ENCODE results near the gene TNPO2.
A peak's percentile ranks its signal among the peaks of the same experiment; 100 is the strongest.

The TNPO2 gene

DNA sequence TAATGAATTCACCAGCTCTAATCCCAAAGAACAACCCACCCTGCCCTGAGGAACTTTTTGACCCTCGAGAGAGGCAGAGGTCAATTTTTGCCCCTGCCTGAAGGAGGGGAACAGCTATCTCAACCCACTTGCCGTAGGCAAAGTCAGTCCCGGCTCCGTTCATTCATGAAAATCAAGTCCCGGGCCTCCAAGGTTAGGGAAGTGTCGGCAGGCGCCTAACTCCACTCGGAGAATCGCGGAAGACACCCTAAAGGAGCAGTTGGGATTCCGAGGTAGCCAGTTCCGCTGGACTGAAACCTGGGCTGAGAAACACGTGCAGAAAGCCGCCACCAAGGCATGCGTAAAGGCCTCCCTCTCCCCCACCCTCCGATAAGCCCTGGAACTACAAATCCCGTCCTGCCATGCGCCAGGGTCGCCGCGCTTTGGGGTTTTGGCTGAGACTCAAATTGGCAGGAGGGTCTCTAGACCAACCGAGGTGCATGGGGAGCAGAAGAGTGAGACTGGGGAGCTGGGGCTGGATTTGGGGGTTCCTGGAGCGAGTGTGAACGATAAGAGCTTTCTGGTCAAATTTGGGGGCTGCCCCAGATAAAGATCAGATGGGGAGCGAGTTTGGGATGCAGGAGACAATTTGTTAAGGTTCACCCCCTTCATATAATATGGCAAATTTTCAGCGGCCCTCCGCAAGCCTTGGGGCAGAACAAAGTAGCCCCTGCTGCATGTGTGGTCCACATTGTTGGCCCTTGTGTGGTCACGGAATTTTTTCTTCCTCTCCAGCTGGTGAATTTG, at the start of gene TNPO2:
Gene TNPO2 (minus strand): TSS at position 292 of the 786 bp plus-strand sequence. CDS start 2,955 bp downstream, outside the sequence.
- Histone ChIP-seq H3K27me3 (ENCODE audit: insufficient read depth, low read length, poor library complexity) (no peaks in the 10 kb centered on the region), H2AFZ (ENCODE audit: low read depth, low read length) (peak within 1 kb of the TSS; percentile 85), H3K4me3 (ENCODE audit: low read depth in 1 of 2, low read length in 2 of 2) (peak within 1 kb of the TSS; percentile 50 to 71), H3K79me2 (ENCODE audit: insufficient read depth, low read length) (peaks cover 57% of the 10 kb centered on the region), H3K27ac (ENCODE audit: low read length) (peak within 1 kb of the TSS; percentile 90), H3K36me3 (ENCODE audit: insufficient read depth, low read length) (peaks cover 38% of the 10 kb centered on the region), H3K9me3 (ENCODE audit: insufficient read depth, low read length, severe bottlenecking) (no peaks in the 10 kb centered on the region), H3K9ac (ENCODE audit: low read depth, low read length) (peak within 1 kb of the TSS; percentile 73), H3K4me1 (ENCODE audit: insufficient read depth, low read length) (peaks cover 32% of the 10 kb centered on the region), H3K4me2 (ENCODE audit: insufficient read depth, low read length) (peak within 1 kb of the TSS; percentile 94), H4K20me1 (ENCODE audit: insufficient read depth, low read length) (peaks cover 30% of the 10 kb centered on the region)
- ATAC-seq (ENCODE audit: insufficient read depth, low read depth), result peak; percentile 64
- TF ChIP-seq, protein P1, sequence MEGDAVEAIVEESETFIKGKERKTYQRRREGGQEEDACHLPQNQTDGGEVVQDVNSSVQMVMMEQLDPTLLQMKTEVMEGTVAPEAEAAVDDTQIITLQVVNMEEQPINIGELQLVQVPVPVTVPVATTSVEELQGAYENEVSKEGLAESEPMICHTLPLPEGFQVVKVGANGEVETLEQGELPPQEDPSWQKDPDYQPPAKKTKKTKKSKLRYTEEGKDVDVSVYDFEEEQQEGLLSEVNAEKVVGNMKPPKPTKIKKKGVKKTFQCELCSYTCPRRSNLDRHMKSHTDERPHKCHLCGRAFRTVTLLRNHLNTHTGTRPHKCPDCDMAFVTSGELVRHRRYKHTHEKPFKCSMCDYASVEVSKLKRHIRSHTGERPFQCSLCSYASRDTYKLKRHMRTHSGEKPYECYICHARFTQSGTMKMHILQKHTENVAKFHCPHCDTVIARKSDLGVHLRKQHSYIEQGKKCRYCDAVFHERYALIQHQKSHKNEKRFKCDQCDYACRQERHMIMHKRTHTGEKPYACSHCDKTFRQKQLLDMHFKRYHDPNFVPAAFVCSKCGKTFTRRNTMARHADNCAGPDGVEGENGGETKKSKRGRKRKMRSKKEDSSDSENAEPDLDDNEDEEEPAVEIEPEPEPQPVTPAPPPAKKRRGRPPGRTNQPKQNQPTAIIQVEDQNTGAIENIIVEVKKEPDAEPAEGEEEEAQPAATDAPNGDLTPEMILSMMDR (IDR thresholded peaks at IDR 0.05; ENCODE audit: borderline replicate concordance, extremely low read depth, low read length, poor library complexity, severe bottlenecking), result no peak
- TF ChIP-seq EZH2 (IDR thresholded peaks at IDR 0.05; ENCODE audit: borderline replicate concordance, low read depth, low read length, severe bottlenecking), result no peak
- peak; percentile 85 for DNase-seq

DNA sequence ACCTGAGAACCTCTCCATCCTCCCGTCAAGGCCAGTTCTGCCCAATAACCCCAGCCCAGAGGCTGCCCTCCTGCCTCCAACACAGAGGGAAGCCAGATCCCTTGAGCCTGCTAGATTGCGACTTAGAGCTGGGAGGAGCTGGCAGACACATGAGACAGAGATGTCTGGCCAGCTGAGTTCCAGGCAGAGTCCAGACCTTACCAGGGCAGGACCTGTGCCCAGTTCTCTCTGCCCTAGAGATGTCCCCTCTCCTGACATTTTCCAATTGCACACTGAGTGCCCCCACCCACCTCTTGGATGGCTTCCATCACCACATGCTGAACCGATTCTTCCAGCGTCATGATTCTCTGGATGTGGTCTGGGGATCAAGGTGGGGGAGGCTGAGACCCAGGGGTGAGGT, 48.6 kb upstream of the TNPO2 start:
- Histone ChIP-seq H3K79me2 (ENCODE audit: insufficient read depth, low read length) (no peaks in the 10 kb centered on the region), H3K9ac (ENCODE audit: low read depth, low read length) (no peak overlapping the region), H3K4me2 (ENCODE audit: insufficient read depth, low read length) (no peak overlapping the region), H3K4me3 (ENCODE audit: low read depth in 1 of 2, low read length in 2 of 2) (no peak overlapping the region), H3K27ac (ENCODE audit: low read length) (no peak overlapping the region), H3K9me3 (ENCODE audit: insufficient read depth, low read length, severe bottlenecking) (no peaks in the 10 kb centered on the region), H3K36me3 (ENCODE audit: insufficient read depth, low read length) (no peaks in the 10 kb centered on the region), H3K4me1 (ENCODE audit: insufficient read depth, low read length) (peaks cover 19% of the 10 kb centered on the region), H3K27me3 (ENCODE audit: insufficient read depth, low read length, poor library complexity) (no peaks in the 10 kb centered on the region), H2AFZ (ENCODE audit: low read depth, low read length) (no peak overlapping the region), H4K20me1 (ENCODE audit: insufficient read depth, low read length) (no peaks in the 10 kb centered on the region)
- DNase-seq (no peak), ATAC-seq (ENCODE audit: insufficient read depth, low read depth) (no peak)
- TF ChIP-seq EZH2 (IDR thresholded peaks at IDR 0.05; ENCODE audit: borderline replicate concordance, low read depth, low read length, severe bottlenecking), result no peak
- TF ChIP-seq, protein P1 (IDR thresholded peaks at IDR 0.05; ENCODE audit: borderline replicate concordance, extremely low read depth, low read length, poor library complexity, severe bottlenecking), result no peak

DNA sequence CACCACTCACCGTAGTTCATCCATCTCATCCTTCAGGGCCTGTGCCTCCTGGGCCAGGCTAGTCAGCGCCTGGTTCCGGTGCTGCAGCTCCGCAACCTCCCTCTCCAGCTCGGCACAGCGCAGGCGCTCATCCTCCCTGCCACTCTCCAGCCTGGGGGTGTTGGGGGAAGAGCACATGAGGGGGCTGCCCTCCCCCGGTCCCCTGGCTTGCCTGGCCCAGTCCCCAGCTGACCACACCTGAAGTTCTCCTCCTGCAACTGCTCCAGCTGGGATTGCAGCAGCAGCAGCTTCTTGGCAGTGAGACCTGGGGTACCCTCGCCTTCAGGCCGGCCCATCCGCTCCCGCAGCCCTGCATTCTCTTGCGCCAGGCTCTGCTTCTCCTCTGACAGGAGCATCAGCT, 47.2 kb upstream of the TNPO2 start:
- Histone ChIP-seq H3K9ac (ENCODE audit: low read depth, low read length) (no peak overlapping the region), H3K9me3 (ENCODE audit: insufficient read depth, low read length, severe bottlenecking) (no peaks in the 10 kb centered on the region), H3K79me2 (ENCODE audit: insufficient read depth, low read length) (no peaks in the 10 kb centered on the region), H3K4me1 (ENCODE audit: insufficient read depth, low read length) (peaks cover 14% of the 10 kb centered on the region), H3K36me3 (ENCODE audit: insufficient read depth, low read length) (no peaks in the 10 kb centered on the region), H3K4me2 (ENCODE audit: insufficient read depth, low read length) (no peak overlapping the region), H3K4me3 (ENCODE audit: low read depth in 1 of 2, low read length in 2 of 2) (no peak overlapping the region), H4K20me1 (ENCODE audit: insufficient read depth, low read length) (no peaks in the 10 kb centered on the region), H3K27ac (ENCODE audit: low read length) (no peak overlapping the region), H3K27me3 (ENCODE audit: insufficient read depth, low read length, poor library complexity) (no peaks in the 10 kb centered on the region), H2AFZ (ENCODE audit: low read depth, low read length) (no peak overlapping the region)
- ATAC-seq (ENCODE audit: insufficient read depth, low read depth) (no peak), DNase-seq (no peak)
- TF ChIP-seq, protein P1 (IDR thresholded peaks at IDR 0.05; ENCODE audit: borderline replicate concordance, extremely low read depth, low read length, poor library complexity, severe bottlenecking), result no peak
- TF ChIP-seq EZH2 (IDR thresholded peaks at IDR 0.05; ENCODE audit: borderline replicate concordance, low read depth, low read length, severe bottlenecking), result no peak

Measured in DND-41 (cell line).